HL-60 (cell line): ENCODE measurements around the gene ANO3.

Source experiments
- DNase-seq, 2 experiments: peaks; one replicate each; pipeline ENCODE4 v3.0.0-alpha.2; 2010 to 2020; ENCODE audit warnings: low read depth in 1 of 2, low spot score in 1 of 2
- H3K27ac ChIP-seq: fragments of 250-450 bp; sonication (Bioruptor Pico); replicated peaks from 2 replicates; pipeline ENCODE4 v1.5.1; 2020; ENCODE audit warnings: mild to moderate bottlenecking, moderate library complexity
- H3K27me3 ChIP-seq: fragments of 250-450 bp; sonication (Bioruptor Pico); 2 replicates; pipeline ENCODE4 v1.5.1; 2021; ENCODE audit warnings: mild to moderate bottlenecking, moderate library complexity; ENCODE audit not compliant: insufficient read depth, poor library complexity, severe bottlenecking
- H3K4me3 ChIP-seq: replicated peaks from 2 replicates; pipeline ENCODE4 v1.5.1; 2011; ENCODE audit warnings: mild to moderate bottlenecking, control low read depth, low read length; ENCODE audit not compliant: insufficient read depth
- GABPA ChIP-seq: IDR thresholded peaks from 2 replicates; pipeline ENCODE4 v1.6.1; 2012; ENCODE audit warnings: low read depth
- POLR2AphosphoS5 ChIP-seq: IDR thresholded peaks from 2 replicates; pipeline ENCODE4 v1.6.1; 2012; ENCODE audit warnings: low read depth
- SPI1 ChIP-seq: IDR thresholded peaks from 2 replicates; pipeline ENCODE4 v1.6.1; 2012; ENCODE audit warnings: low read depth, mild to moderate bottlenecking, borderline replicate concordance
- TF ChIP-seq, protein P1 (sequence below): IDR thresholded peaks from one replicate; pipeline ENCODE4 v1.5.1; 2011; ENCODE audit warnings: low read length, control low read depth, inconsistent platforms; ENCODE audit not compliant: insufficient read depth
- TF ChIP-seq, protein P2 (sequence below): IDR thresholded peaks from 2 replicates; pipeline ENCODE4 v1.6.1; 2012; ENCODE audit warnings: low read depth; ENCODE audit not compliant: insufficient replicate concordance

ANO3 gene

DNA sequence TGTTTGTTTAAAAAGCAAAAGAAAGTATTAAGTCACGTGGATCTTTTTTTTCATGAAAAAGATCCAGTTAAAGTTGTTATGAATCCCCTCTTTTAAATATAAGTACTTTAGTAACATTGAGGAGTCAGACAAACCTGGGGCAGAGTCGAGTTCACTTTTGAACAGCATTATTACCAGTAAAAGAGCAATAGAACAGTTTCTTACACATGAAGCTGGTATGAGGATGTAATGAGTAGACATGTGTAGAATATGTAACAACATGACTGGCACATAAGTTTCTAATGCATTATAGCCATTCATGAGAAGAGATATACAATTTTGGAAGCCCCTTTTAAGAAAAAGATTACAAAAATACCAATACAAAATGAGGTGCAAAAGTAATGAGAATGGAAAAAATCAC, 247.8 kb downstream of the ANO3 start:
- no peak overlapping the region for H3K27ac ChIP-seq
- no peak for DNase-seq
- H3K27me3 ChIP-seq = no peaks in the 10 kb centered on the region
- TF ChIP-seq, protein P1, sequence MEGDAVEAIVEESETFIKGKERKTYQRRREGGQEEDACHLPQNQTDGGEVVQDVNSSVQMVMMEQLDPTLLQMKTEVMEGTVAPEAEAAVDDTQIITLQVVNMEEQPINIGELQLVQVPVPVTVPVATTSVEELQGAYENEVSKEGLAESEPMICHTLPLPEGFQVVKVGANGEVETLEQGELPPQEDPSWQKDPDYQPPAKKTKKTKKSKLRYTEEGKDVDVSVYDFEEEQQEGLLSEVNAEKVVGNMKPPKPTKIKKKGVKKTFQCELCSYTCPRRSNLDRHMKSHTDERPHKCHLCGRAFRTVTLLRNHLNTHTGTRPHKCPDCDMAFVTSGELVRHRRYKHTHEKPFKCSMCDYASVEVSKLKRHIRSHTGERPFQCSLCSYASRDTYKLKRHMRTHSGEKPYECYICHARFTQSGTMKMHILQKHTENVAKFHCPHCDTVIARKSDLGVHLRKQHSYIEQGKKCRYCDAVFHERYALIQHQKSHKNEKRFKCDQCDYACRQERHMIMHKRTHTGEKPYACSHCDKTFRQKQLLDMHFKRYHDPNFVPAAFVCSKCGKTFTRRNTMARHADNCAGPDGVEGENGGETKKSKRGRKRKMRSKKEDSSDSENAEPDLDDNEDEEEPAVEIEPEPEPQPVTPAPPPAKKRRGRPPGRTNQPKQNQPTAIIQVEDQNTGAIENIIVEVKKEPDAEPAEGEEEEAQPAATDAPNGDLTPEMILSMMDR = no peak
- no peak for TF ChIP-seq SPI1
- no peak overlapping the region for H3K4me3 ChIP-seq

DNA sequence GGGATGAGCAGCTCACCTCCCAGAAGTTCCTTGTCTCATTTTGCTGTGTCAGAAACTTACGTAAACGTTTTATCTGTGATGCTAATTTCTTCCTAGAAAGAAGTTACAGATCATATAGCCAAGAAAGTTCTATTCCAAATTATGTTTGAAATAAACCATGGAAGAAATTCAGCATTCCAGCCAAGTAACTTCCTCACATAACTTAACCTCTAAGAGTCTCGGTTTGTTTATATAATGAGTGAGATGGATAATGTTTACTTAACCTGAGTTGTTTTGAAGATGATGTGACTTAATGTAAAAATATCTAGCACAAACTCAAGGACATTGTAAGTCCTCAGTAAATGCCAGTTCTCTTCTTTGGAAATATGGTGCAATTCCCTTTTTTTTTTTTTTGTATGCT, 249.0 kb downstream of the ANO3 start:
- Histone ChIP-seq H3K27me3 (no peaks in the 10 kb centered on the region), H3K4me3 (no peak overlapping the region), H3K27ac (no peak overlapping the region)
- no peak for DNase-seq
- no peak for TF ChIP-seq POLR2AphosphoS5
- no peak for TF ChIP-seq SPI1
- TF ChIP-seq, protein P1 = no peak
- TF ChIP-seq, protein P2, sequence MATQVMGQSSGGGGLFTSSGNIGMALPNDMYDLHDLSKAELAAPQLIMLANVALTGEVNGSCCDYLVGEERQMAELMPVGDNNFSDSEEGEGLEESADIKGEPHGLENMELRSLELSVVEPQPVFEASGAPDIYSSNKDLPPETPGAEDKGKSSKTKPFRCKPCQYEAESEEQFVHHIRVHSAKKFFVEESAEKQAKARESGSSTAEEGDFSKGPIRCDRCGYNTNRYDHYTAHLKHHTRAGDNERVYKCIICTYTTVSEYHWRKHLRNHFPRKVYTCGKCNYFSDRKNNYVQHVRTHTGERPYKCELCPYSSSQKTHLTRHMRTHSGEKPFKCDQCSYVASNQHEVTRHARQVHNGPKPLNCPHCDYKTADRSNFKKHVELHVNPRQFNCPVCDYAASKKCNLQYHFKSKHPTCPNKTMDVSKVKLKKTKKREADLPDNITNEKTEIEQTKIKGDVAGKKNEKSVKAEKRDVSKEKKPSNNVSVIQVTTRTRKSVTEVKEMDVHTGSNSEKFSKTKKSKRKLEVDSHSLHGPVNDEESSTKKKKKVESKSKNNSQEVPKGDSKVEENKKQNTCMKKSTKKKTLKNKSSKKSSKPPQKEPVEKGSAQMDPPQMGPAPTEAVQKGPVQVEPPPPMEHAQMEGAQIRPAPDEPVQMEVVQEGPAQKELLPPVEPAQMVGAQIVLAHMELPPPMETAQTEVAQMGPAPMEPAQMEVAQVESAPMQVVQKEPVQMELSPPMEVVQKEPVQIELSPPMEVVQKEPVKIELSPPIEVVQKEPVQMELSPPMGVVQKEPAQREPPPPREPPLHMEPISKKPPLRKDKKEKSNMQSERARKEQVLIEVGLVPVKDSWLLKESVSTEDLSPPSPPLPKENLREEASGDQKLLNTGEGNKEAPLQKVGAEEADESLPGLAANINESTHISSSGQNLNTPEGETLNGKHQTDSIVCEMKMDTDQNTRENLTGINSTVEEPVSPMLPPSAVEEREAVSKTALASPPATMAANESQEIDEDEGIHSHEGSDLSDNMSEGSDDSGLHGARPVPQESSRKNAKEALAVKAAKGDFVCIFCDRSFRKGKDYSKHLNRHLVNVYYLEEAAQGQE = no peak
- TF ChIP-seq GABPA = no peak

DNA sequence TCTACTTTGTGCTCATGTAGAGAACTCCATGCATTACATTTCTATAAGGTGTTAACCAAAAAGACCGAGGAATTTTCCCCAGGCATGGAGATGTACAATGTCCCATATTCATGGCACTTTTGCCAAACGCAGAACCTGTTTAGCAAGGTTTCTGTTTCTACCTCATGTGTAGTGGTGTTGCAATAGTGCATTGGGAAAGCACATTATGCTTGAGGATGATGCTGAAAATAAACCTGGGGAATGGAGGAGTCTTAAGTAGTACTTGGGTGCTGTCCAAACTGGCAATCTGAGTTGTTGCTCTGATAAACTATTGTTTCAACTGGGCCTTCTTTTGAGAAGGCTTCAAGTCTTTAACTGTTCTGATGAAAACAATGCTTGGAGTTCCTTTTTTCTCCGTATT, 251.6 kb downstream of the ANO3 start:
- TF ChIP-seq, protein P2 = no peak
- TF ChIP-seq POLR2AphosphoS5 (no peak), SPI1 (no peak), GABPA (no peak)
- TF ChIP-seq, protein P1 = no peak

DNA sequence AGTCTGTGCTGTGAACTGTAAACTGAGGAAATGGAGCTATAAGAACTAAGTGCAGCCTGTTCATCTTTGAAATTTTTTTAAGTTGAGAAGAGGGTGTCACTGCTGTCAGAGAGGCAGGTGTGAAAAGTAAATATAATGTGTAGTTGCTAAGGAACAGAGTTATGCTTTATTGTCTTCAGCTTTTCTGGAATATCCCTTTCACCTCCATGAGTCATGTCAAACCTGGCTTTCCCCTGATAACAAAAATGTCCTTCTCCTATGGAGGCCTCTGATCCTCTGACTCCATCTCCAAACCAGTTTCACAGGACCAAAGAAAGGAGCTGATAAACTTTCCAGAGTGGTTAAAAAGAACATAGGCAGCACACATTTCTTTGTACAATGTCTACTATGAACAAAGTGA, 252.9 kb downstream of the ANO3 start:
- H3K27me3 ChIP-seq = no peaks in the 10 kb centered on the region
- no peak for DNase-seq
- H3K27ac ChIP-seq = no peak overlapping the region
- no peak overlapping the region for H3K4me3 ChIP-seq
- TF ChIP-seq POLR2AphosphoS5 (no peak), SPI1 (no peak), GABPA (no peak)
- TF ChIP-seq, protein P1 = no peak
- TF ChIP-seq, protein P2 = no peak

More for the DNA sequence above, 251.6 kb downstream of the ANO3 start:
- Histone ChIP-seq H3K27me3 (no peaks in the 10 kb centered on the region), H3K27ac (no peak overlapping the region), H3K4me3 (no peak overlapping the region)
- peak in 1 of 2 experiments; percentile 12 for DNase-seq
